Endothelial cell of umbilical vein (primary cell): ENCODE data around the gene FIGNL2. TPM values are rescaled to one million over a fixed set of nuclear protein-coding genes. Genes with fewer than 3 reads are reported as not detected.

ENCODE experiments used
- BruUV-seq: library from RNA; stranded (reverse); fragments of 400-500 nt; replicated peaks from 2 replicates; lab custom pipeline; 2021; lab: Mats Ljungman, UMichigan
- CTCF ChIA-PET: fragments of 300-600, 350-600 bp; sonication (Branson Sonifier 250); formaldehyde crosslinking; loops from one replicate; lab custom pipeline; 2021; ENCODE audit warnings: antibody characterized with exemption, inconsistent platforms; lab: Charles Lee
- POLR2A ChIA-PET: fragments of 300-600, 350-600 bp; sonication (Branson Sonifier 250); formaldehyde crosslinking; loops from one replicate; lab custom pipeline; 2021; ENCODE audit warnings: antibody characterized with exemption, inconsistent platforms; lab: Charles Lee
- DNase-seq: peaks from one replicate; pipeline ENCODE4 v3.0.0-alpha.2; 2011; ENCODE audit warnings: low read depth, low spot score
- FAIRE-seq: peaks from 2 replicates; lab custom pipeline; 2011; peaks lifted over from hg19 to GRCh38; lab: Jason Lieb, UNC
- H2AFZ ChIP-seq: 2 replicates; pipeline ENCODE4 v1.6.0; 2012; ENCODE audit warnings: low read depth, low read length, control low read depth, inconsistent platforms
- H3K27ac ChIP-seq: 2 replicates; pipeline ENCODE4 v1.5.1; 2011; ENCODE audit warnings: low read depth, mild to moderate bottlenecking, control low read depth, low read length, moderate library complexity; ENCODE audit not compliant: insufficient read depth
- H3K27me3 ChIP-seq, 2 experiments: 2 replicates each; pipeline versions ENCODE4 v1.6.0 to v1.6.1; 2011; ENCODE audit warnings: low read length in 2 of 2, mixed read lengths in 1 of 2; ENCODE audit not compliant: control insufficient read depth in 2 of 2, insufficient read depth in 2 of 2
- H3K36me3 ChIP-seq, 2 experiments: 2 replicates in 1 of 2; 3 replicates in 1 of 2; pipeline ENCODE4 v1.5.1; 2011; ENCODE audit warnings: low read length in 2 of 2, mild to moderate bottlenecking in 1 of 2, moderate library complexity in 1 of 2; ENCODE audit not compliant: control insufficient read depth in 2 of 2, insufficient read depth in 2 of 2; ENCODE audit errors: extremely low read depth in 1 of 2
- H3K4me1 ChIP-seq: 3 replicates; pipeline ENCODE4 v1.5.1; 2011; ENCODE audit warnings: mild to moderate bottlenecking, low read length; ENCODE audit not compliant: control insufficient read depth, insufficient read depth; ENCODE audit errors: extremely low read depth
- H3K4me2 ChIP-seq: 2 replicates; pipeline ENCODE4 v1.6.1; 2011; ENCODE audit warnings: low read length, control low read depth, mixed read lengths; ENCODE audit not compliant: insufficient read depth
- H3K4me3 ChIP-seq, 3 experiments: fragments of 200-600 bp in 1 of 3; sonication (generic), shearing (Covaris generic) in 1 of 3; replicated peaks in 1 of 3; 2 replicates each; pipeline ENCODE4 v1.5.1; 2011 to 2016; ENCODE audit warnings: control low read depth in 3 of 3, low read length in 3 of 3, mild to moderate bottlenecking in 2 of 3, inconsistent platforms in 1 of 3, low read depth in 1 of 3, moderate library complexity in 1 of 3; ENCODE audit not compliant: insufficient read depth in 1 of 3
- H3K79me2 ChIP-seq: 2 replicates; pipeline ENCODE4 v1.6.0; 2012; ENCODE audit warnings: low read length, inconsistent platforms; ENCODE audit not compliant: control insufficient read depth, insufficient read depth
- H3K9ac ChIP-seq: replicated peaks from 2 replicates; pipeline ENCODE3; 2011; ENCODE audit warnings: low read length, control low read depth; ENCODE audit not compliant: insufficient read depth; ENCODE audit errors: extremely low read depth
- H3K9me1 ChIP-seq: replicated peaks from 3 replicates; pipeline ENCODE4 v1.6.0; 2011; ENCODE audit warnings: mild to moderate bottlenecking, low read length; ENCODE audit not compliant: control insufficient read depth, insufficient read depth; ENCODE audit errors: extremely low read depth
- H3K9me3 ChIP-seq: replicated peaks from 2 replicates; pipeline ENCODE4 v1.5.1; 2012; ENCODE audit warnings: low read length, inconsistent platforms; ENCODE audit not compliant: control insufficient read depth, insufficient read depth
- H4K20me1 ChIP-seq: replicated peaks from 2 replicates; pipeline ENCODE3; 2011; ENCODE audit warnings: mild to moderate bottlenecking, low read length; ENCODE audit not compliant: control insufficient read depth, insufficient read depth; ENCODE audit errors: extremely low read depth
- EZH2 ChIP-seq: IDR thresholded peaks from 2 replicates; pipeline ENCODE4 v1.6.1; 2012; ENCODE audit warnings: borderline replicate concordance, low read depth, mild to moderate bottlenecking, moderate library complexity, low read length, inconsistent platforms; ENCODE audit not compliant: severe bottlenecking
- GATA2 ChIP-seq: IDR thresholded peaks from 2 replicates; pipeline ENCODE4 v1.7.0; 2011; ENCODE audit warnings: low read depth, mild to moderate bottlenecking, moderate library complexity, mixed read lengths, low read length; ENCODE audit not compliant: insufficient read length, insufficient read depth
- JUN ChIP-seq: IDR thresholded peaks from 2 replicates; pipeline ENCODE4 v1.6.1; 2011; ENCODE audit warnings: borderline replicate concordance, low read depth; ENCODE audit not compliant: insufficient read length, insufficient read depth
- MYC ChIP-seq: IDR thresholded peaks from one replicate; pipeline ENCODE4 v1.6.1; 2011; ENCODE audit warnings: mild to moderate bottlenecking, low read depth, low read length
- POLR2A ChIP-seq: IDR thresholded peaks from 2 replicates; pipeline ENCODE4 v1.6.1; 2012; ENCODE audit warnings: low read depth, mild to moderate bottlenecking, control low read depth, low read length
- POLR2AphosphoS5 ChIP-seq: IDR thresholded peaks from 2 replicates; pipeline ENCODE4 v1.6.1; 2012; ENCODE audit warnings: low read depth, mild to moderate bottlenecking, control low read depth, low read length, moderate library complexity; ENCODE audit not compliant: insufficient read depth
- dilution Hi-C: fragments of 300-500 bp; cut with MboI; formaldehyde crosslinking; loops from one replicate; pipeline ENCODE4 v1.15.0; 2019; ENCODE audit warnings: low sequenced_read_pairs; ENCODE audit not compliant: extremely low pct_ligation_motif_present
- intact Hi-C: fragments of 100-400 bp; cut with micrococcal nuclease; formaldehyde crosslinking; loops from one replicate; pipeline ENCODE4 v1.10.0; 2022
- polyA plus RNA-seq, 4 experiments: library from polyadenylated mRNA; depleted of rRNA in 3 of 4; stranded (reverse) in 3 of 4; unstranded in 1 of 4; fragments of >200 nt; gene quantifications; 2 replicates each; pipeline versions ENCODE4 v1.2.1 to v1.2.3, GENCODE V29; 2011 to 2012; ENCODE audit warnings: missing spikeins in 1 of 4
- total RNA-seq: library from RNA; stranded (reverse); gene quantifications from 2 replicates; pipeline ENCODE4 v1.2.3, GENCODE V29; 2021
- TF ChIP-seq, protein P1 (sequence below): IDR thresholded peaks from 2 replicates; pipeline ENCODE4 v1.6.1; 2011; ENCODE audit not compliant: insufficient read depth, insufficient read length

FIGNL2 gene
- total and polyA plus RNA-seq, 2 donors (not counting 3 experiments of a cell fraction or from before 2014, with no cell fraction given) = 1.4 to 2.4 TPM

DNA sequence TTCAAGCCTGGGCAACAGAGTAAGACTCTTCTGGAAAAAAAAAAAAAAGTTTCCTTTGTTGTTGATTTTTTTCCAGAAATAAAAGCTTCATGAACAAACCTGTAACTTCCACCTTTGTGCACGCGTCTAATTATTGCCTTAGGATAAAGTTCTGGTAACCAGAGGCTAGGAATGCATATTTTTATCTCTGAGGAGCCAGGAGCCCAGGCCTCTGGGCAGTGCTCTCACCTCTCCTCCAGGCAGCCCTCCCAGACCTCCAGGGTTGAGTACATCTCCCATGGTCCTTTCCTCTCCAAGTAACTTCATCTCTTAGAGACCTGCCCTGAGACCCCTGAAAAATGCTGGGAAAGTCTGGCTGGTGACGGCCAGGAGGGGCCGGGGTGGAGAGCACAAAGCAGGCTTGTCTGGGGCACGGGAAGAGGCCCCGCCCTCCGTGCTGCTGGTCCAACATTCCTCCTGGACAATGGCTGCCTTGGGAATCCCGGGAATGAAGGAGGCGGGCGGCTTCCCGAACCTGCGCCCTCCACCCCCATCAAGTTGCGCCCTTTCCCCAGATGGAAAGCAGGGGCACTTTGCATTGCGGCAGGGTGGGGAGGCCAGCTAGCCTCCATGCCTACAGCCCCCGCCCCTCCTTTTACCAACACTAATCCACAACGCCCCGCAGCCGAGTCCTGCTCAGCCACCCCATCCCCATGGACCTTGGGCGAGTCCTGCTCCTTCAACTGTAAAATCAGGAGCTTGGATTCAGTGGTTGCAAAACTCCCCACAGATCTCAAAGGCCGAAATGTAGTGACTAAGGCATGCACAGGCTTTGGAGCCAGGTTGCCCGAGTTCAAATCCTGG lies 7.3 kb upstream of the FIGNL2 start:
- Histone ChIP-seq H3K4me2 (peak overlapping the region; percentile 57), H2AFZ (peak overlapping the region; percentile 92), H3K9ac (peak overlapping the region; percentile 32), H3K4me1 (peaks cover 12% of the 10 kb centered on the region), H3K9me1 (no peaks in the 10 kb centered on the region), H3K27ac (no peak overlapping the region), H4K20me1 (no peaks in the 10 kb centered on the region), H3K79me2 (no peaks in the 10 kb centered on the region), H3K4me3 (peak overlapping the region; percentile 23 to 41 (median 24)), H3K36me3 (no peaks in the 10 kb centered on the region), H3K9me3 (no peaks in the 10 kb centered on the region), H3K27me3 (no peaks in the 10 kb centered on the region)
- intact Hi-C loops (no loop called here), dilution Hi-C loops (no loop called here)
- POLR2A ChIA-PET = no interaction called here
- TF ChIP-seq POLR2AphosphoS5 = peak; percentile 13
- no peak for TF ChIP-seq POLR2A
- peak; percentile 42 for DNase-seq
- FAIRE-seq = peak; percentile 88
- BruUV-seq = no TSS peak
- CTCF ChIA-PET = interaction anchor here (0.8 to 1.1 kb wide), 3 partner anchors 10 to 32 kb away, joined by 3 to 6 read pairs (median 4); no protein-coding TSS in a partner anchor

DNA sequence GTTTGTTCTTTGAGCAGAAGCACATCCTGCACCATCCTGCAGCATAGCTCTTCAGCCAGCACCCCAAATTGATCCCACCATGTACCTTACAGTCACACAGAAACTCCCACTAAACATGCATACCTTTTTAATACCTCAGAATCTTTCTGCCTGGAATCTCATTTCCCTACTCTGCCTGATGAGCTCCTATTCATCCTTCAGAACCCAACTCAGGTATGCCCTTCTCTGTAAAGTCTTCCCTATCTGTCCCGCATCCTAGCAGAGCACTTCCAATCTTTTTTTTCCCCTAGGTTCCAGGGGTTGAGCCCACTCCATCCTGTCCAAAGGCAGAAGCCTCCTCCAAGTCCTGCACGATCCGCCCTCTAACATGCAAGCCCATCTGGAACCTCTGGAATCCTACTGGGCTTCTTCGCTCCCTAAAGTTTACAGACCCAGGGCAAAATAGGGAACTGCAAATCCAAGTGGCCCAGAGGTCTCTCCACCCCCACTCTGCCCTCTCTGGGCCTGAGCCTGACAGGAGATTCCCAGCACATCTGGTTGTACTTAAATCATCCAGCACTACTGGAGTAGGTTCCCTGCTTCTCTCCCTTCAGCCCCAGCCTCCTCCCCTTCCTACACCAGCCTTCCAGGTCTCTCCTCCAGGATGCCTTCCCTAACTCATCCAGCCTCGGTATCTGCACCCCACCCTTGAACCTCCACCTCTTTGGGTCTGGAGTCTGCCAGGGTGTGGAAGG lies 4.1 kb upstream of the FIGNL2 start:
- H3K4me1 ChIP-seq = peaks cover 15% of the 10 kb centered on the region
- ChIA-PET CTCF (interaction anchor here (1.0 to 4.7 kb wide), 3 partner anchors 21 to 29 kb away, joined by 3 to 34 read pairs (median 3); no protein-coding TSS in a partner anchor), POLR2A (no interaction called here)
- no peaks in the 10 kb centered on the region for H3K9me1 ChIP-seq
- H3K9me3 ChIP-seq = no peaks in the 10 kb centered on the region
- H2AFZ ChIP-seq = no peak overlapping the region
- H3K4me3 ChIP-seq = no peak overlapping the region
- TF ChIP-seq MYC (no peak), GATA2 (no peak), EZH2 (no peak), POLR2A (no peak), JUN (no peak), POLR2AphosphoS5 (no peak)
- TF ChIP-seq, protein P1, sequence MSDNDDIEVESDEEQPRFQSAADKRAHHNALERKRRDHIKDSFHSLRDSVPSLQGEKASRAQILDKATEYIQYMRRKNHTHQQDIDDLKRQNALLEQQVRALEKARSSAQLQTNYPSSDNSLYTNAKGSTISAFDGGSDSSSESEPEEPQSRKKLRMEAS = no peak
- dilution Hi-C loops (no loop called here), intact Hi-C loops (no loop called here)
- FAIRE-seq (no peak), DNase-seq (no peak)
- no peaks in the 10 kb centered on the region for H4K20me1 ChIP-seq
- H3K4me2 ChIP-seq = no peak overlapping the region
- H3K27ac ChIP-seq = no peak overlapping the region
- BruUV-seq = no TSS peak
- H3K36me3 ChIP-seq = no peaks in the 10 kb centered on the region
- no peaks in the 10 kb centered on the region for H3K79me2 ChIP-seq
- H3K9ac ChIP-seq = no peak overlapping the region
- H3K27me3 ChIP-seq = no peaks in the 10 kb centered on the region
